Measurements from ENCODE around the gene GJC1.

GJC1 gene

DNA sequence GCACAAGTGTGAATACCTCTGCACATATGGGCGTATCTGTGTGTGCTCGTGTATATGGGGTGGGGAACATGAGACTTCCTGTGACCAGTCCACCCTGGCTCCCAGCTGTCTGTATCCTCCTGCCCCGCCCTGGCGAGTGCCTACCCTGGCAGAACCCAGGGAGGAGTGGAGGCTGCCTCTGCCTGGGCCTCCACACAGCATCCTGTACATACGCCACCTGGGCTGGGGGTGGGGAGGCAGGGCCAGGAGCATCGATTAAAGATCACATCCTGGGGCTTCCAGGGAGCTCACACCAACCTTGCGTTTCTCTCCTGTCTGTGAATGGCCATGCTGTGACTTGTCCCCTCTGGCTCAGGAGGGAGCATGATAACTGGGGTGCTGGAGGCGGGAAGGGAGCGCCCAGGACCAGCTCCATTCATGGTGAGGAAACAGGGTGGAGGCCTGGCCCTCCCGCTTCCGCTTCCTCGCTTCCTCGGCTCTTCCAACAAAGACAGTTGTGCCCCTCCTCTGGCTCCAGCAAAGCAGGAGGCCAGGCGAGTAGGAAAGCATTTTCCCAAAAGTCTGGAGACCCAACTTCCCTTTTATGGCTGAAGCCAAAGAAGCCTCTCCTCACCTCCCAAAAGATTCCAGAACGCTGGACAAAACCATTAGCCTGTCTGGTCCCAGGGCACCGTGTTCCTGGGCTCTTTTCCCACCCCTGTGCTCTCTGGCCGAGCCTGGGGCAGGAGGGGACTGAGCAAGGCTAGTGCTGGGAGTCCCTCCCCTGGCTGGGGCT is 48.3 kb downstream of the GJC1 start:
- Histone ChIP-seq H3K4me3 (ENCODE audit: low read length) (no peak overlapping the region), H3K36me3 (ENCODE audit: control insufficient read depth, insufficient read depth, low read length, severe bottlenecking) (no peaks in the 10 kb centered on the region), H3K9me3 (ENCODE audit: control insufficient read depth, low read length) (no peaks in the 10 kb centered on the region), H3K4me1 (ENCODE audit: control insufficient read depth, insufficient read depth, low read length) (peaks cover 5% of the 10 kb centered on the region), H3K27me3 (replicated peaks; ENCODE audit: control insufficient read depth, insufficient read depth, low read length) (peaks cover 7% of the 10 kb centered on the region), H3K9ac (ENCODE audit: low read length) (no peak overlapping the region)
- DNase-seq (ENCODE audit: low read depth): no peak

DNA sequence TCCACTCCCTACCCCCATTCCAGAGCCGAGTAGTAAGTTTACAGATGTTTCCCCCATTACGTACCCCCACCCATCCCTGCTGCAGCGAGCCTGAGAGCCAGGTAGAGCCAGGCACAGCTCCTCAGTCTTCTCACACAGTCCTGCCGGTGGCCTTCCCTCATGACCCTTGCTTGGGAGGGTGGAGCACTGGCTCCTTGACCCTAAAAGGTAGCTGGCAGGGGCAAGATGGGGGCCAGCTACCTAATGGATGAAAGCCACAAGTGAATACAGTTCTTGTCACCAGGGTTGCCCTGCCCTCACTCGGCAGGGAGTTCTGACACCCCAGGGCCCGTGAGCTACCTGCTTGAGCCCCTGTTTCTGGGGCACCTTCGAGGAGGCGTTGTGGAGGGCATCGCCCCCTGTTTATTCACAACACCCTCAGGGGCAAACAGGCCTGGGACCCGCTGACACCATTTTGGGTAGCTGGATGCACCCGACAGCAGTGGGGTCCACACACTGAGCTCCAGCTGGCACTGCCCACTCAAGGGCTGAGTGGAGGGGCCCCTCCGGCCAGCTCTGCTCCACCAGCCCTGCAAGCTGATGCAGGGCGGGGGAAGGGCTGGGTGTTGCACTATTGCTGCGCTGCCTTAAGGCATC is 49.1 kb downstream of the GJC1 start:
- no peak for DNase-seq (ENCODE audit: low read depth)
- no peak overlapping the region for H3K9ac ChIP-seq (ENCODE audit: low read length)
- no peak overlapping the region for H3K4me3 ChIP-seq (ENCODE audit: low read length)
- H3K36me3 ChIP-seq (ENCODE audit: control insufficient read depth, insufficient read depth, low read length, severe bottlenecking): no peaks in the 10 kb centered on the region
- no peaks in the 10 kb centered on the region for H3K9me3 ChIP-seq (ENCODE audit: control insufficient read depth, low read length)
- H3K4me1 ChIP-seq (ENCODE audit: control insufficient read depth, insufficient read depth, low read length): peaks cover 7% of the 10 kb centered on the region
- peaks cover 13% of the 10 kb centered on the region for H3K27me3 ChIP-seq (replicated peaks; ENCODE audit: control insufficient read depth, insufficient read depth, low read length)

DNA sequence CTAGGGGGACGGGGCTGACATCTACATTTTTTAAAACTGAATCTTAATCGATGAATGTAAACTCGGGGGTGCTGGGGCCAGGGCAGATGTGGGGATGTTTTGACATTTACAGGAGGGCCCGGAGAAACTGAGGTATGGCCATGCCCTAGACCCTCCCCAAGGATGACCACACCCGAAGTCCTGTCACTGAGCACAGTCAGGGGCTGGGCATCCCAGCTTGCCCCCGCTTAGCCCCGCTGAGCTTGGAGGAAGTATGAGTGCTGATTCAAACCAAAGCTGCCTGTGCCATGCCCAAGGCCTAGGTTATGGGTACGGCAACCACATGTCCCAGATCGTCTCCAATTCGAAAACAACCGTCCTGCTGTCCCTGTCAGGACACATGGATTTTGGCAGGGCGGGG is 49.9 kb downstream of the GJC1 start:
- H3K27me3 ChIP-seq (replicated peaks; ENCODE audit: control insufficient read depth, insufficient read depth, low read length): peaks cover 8% of the 10 kb centered on the region

DNA sequence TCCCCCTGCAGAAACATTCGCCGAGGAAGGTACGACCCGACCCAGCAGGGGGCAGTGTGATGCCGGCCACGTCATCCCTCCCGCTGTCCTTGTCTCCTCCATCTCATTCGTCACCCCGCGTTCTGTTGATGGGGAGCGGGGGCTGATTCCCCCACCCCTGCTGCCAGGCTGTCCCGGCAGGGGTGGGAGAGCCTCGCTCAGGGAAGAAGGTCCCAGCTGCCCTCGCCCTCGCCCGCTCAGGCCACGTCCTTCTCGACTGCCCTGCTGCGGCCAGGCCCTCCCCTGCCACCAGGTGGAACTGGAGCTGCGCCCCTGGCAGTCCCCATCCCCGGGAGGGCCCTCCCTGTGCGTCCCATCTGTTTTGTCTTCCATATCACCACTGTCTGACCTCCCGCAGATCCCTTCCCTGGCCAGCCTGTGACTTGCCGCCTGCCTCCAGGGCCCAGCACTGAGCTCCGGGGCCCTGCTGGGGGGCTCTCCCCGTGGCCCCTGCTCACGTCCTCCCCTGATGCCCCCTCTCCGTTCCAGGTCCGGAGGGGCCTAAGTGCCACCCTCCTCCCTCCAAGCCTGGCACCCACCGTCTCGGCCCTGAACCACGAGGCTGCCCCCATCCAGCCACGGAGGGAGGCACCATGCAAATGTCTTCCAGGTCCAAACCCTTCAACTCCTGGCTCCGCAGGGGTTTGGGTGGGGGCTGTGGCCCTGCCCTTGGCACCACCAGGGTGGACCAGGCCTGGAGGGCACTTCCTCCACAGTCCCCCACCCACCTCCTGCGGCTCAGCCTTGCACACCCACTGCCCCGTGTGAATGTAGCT is 50.7 kb downstream of the GJC1 start:
- peak overlapping the region; percentile 71 for H3K4me3 ChIP-seq (ENCODE audit: low read length)
- H3K9ac ChIP-seq (ENCODE audit: low read length): peak overlapping the region; percentile 10
- peaks cover 11% of the 10 kb centered on the region for H3K27me3 ChIP-seq (replicated peaks; ENCODE audit: control insufficient read depth, insufficient read depth, low read length)
- H3K9me3 ChIP-seq (ENCODE audit: control insufficient read depth, low read length): no peaks in the 10 kb centered on the region
- H3K36me3 ChIP-seq (ENCODE audit: control insufficient read depth, insufficient read depth, low read length, severe bottlenecking): no peaks in the 10 kb centered on the region
- DNase-seq (ENCODE audit: low read depth): peak; percentile 91
- peaks cover 14% of the 10 kb centered on the region for H3K4me1 ChIP-seq (ENCODE audit: control insufficient read depth, insufficient read depth, low read length)

More for the DNA sequence above, 49.9 kb downstream of the GJC1 start:
- DNase-seq (ENCODE audit: low read depth): no peak
- peaks cover 11% of the 10 kb centered on the region for H3K4me1 ChIP-seq (ENCODE audit: control insufficient read depth, insufficient read depth, low read length)
- no peaks in the 10 kb centered on the region for H3K36me3 ChIP-seq (ENCODE audit: control insufficient read depth, insufficient read depth, low read length, severe bottlenecking)
- H3K9me3 ChIP-seq (ENCODE audit: control insufficient read depth, low read length): no peaks in the 10 kb centered on the region
- H3K4me3 ChIP-seq (ENCODE audit: low read length): no peak overlapping the region
- no peak overlapping the region for H3K9ac ChIP-seq (ENCODE audit: low read length)

DNA sequence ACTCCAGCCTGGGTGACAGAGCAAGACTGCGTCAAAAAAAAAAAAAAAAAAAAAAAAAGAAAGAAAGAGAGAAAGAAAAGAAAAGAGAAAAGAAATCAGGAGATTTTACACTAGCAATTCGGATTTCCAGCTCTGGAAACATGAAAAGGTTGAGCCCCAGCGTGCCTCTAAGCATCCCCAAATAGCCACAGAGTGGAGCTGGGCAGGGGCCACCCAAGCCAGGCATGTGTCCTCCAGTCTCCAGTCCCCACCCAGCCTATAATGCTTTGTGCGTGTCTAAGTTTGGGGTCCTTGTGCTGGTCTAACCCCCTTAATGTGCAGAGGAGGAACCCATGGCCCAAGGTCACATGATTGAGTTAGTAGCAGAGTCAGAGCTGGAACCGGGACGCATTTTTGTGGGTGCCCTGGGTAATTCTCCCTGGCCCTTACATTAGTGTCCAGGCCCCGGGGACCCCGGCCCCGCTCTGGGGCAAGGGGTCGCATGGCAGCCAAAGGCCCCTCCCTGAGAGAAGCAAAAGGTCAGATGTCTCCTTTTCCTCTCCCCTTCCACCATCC is 51.4 kb downstream of the GJC1 start:
- no peak for DNase-seq (ENCODE audit: low read depth)
- Histone ChIP-seq H3K9ac (ENCODE audit: low read length) (no peak overlapping the region), H3K9me3 (ENCODE audit: control insufficient read depth, low read length) (no peaks in the 10 kb centered on the region), H3K4me1 (ENCODE audit: control insufficient read depth, insufficient read depth, low read length) (peaks cover 14% of the 10 kb centered on the region), H3K4me3 (ENCODE audit: low read length) (peak overlapping the region; percentile 71), H3K27me3 (replicated peaks; ENCODE audit: control insufficient read depth, insufficient read depth, low read length) (peaks cover 13% of the 10 kb centered on the region), H3K36me3 (ENCODE audit: control insufficient read depth, insufficient read depth, low read length, severe bottlenecking) (no peaks in the 10 kb centered on the region)

DNA sequence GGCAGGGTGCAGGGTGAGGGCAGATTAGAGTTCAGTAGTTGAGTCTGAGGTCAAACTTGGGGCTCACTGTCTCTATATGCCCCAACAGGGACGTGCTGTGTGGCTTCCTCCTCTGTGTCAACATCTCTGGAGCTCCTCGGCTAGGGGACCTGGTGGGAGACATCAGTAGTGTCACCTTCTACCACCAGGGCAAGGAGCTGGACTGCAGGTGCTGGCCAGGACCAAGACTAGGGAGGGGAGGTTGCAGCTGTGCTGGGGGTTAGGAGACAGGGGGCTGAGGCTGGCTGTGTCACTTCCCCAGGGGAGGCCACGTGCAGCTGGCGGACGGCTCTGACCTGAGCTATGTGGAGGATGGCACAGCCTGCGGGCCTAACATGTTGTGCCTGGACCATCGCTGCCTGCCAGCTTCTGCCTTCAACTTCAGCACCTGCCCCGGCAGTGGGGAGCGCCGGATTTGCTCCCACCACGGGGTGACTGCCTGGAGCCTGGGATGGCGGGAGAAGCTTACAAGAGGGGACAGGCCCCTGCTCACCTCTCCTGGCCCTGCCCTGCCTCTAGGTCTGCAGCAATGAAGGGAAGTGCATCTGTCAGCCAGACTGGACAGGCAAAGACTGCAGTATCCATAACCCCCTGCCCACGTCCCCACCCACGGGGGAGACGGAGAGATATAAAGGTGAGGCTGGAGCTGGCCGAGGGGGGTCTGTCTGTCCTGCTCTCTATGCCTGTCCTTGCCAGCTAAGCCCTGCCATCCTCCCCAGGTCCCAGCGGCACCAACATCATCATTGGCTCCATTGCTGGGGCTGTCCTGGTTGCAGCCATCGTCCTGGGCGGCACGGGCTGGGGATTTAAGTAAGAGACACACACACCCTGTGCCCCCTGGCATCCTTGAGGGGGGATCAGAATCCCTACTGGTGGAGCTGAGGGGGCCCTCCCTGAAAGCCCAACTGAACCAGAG is 52.4 kb downstream of the GJC1 start:
- no peak for DNase-seq (ENCODE audit: low read depth)
- peaks cover 19% of the 10 kb centered on the region for H3K27me3 ChIP-seq (replicated peaks; ENCODE audit: control insufficient read depth, insufficient read depth, low read length)
- no peaks in the 10 kb centered on the region for H3K9me3 ChIP-seq (ENCODE audit: control insufficient read depth, low read length)
- no peak overlapping the region for H3K4me3 ChIP-seq (ENCODE audit: low read length)
- no peak overlapping the region for H3K9ac ChIP-seq (ENCODE audit: low read length)
- peaks cover 14% of the 10 kb centered on the region for H3K4me1 ChIP-seq (ENCODE audit: control insufficient read depth, insufficient read depth, low read length)
- H3K36me3 ChIP-seq (ENCODE audit: control insufficient read depth, insufficient read depth, low read length, severe bottlenecking): no peaks in the 10 kb centered on the region

DNA sequence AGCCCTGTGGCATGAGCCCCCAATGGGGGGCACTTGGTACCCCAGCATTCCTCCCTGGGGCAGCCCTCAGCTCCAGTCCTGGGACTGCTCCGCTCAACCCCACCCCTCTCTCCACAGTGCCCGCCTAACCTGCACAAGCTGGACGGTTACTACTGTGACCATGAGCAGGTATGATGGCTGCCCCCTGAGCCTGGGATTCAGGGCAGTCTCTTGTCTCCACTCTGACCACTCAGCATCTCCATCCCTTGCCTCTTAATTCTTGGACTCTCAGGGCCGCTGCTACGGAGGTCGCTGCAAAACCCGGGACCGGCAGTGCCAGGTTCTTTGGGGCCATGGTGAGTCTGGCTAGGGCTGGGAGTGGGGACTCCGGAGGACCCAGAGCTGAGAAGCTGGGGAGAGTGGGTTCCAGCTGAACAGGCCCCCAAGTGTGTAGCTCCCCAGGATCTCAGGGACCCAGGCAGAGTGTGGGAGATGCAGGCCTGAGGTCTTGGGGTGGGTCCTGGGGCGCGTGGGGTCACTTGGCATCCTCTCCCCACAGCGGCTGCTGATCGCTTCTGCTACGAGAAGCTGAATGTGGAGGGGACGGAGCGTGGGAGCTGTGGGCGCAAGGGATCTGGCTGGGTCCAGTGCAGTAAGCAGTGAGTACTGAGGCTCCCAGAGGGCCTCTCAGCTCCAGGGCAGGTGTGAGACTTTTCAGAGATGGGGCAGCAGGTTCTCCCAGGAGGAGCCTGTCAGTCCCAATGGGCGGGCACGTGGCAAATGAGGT is 53.3 kb downstream of the GJC1 start:
- DNase-seq (ENCODE audit: low read depth): no peak
- H3K9ac ChIP-seq (ENCODE audit: low read length): no peak overlapping the region
- peaks cover 19% of the 10 kb centered on the region for H3K27me3 ChIP-seq (replicated peaks; ENCODE audit: control insufficient read depth, insufficient read depth, low read length)
- H3K4me1 ChIP-seq (ENCODE audit: control insufficient read depth, insufficient read depth, low read length): peaks cover 9% of the 10 kb centered on the region
- no peaks in the 10 kb centered on the region for H3K9me3 ChIP-seq (ENCODE audit: control insufficient read depth, low read length)
- no peaks in the 10 kb centered on the region for H3K36me3 ChIP-seq (ENCODE audit: control insufficient read depth, insufficient read depth, low read length, severe bottlenecking)
- H3K4me3 ChIP-seq (ENCODE audit: low read length): no peak overlapping the region

DNA sequence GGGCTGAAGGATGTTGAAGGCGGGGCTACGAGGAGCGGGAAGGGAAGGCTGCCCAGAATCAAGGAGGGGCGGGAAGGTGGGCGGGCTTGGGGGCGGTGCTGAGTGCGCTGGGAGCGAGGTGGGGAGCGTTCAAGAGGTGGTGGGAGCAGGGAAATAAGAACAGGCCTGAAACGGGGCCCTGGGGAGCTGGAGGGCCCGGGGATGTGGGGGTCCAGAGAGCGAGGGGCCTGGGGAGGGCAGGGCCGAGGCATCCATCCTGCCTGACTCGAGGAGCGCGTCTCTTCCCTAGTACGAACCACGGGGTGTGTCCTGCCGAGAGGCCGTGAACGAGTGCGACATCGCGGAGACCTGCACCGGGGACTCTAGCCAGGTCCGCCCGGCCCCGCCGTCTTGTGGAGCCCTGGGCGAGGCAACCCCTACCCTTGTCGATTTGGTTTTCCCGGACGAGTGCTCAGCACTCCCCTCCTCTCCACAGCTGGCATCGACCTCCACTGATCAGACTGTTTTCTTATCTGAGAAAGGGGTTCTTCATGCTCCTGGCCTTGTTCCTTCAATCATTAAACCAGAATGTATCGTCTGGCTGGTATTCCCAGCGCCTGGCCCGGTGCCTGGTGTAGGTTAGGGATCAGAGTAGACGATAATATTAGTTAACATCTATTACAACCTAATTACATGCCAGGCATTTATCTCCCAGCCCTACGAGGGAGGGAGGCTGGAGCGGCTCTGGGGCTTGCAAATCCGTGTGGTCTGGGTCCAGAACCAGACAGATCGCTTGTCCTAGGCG is 54.1 kb downstream of the GJC1 start:
- Histone ChIP-seq H3K9me3 (ENCODE audit: control insufficient read depth, low read length) (no peaks in the 10 kb centered on the region), H3K4me3 (ENCODE audit: low read length) (peak overlapping the region; percentile 81)
- DNase-seq (ENCODE audit: low read depth): no peak

DNA sequence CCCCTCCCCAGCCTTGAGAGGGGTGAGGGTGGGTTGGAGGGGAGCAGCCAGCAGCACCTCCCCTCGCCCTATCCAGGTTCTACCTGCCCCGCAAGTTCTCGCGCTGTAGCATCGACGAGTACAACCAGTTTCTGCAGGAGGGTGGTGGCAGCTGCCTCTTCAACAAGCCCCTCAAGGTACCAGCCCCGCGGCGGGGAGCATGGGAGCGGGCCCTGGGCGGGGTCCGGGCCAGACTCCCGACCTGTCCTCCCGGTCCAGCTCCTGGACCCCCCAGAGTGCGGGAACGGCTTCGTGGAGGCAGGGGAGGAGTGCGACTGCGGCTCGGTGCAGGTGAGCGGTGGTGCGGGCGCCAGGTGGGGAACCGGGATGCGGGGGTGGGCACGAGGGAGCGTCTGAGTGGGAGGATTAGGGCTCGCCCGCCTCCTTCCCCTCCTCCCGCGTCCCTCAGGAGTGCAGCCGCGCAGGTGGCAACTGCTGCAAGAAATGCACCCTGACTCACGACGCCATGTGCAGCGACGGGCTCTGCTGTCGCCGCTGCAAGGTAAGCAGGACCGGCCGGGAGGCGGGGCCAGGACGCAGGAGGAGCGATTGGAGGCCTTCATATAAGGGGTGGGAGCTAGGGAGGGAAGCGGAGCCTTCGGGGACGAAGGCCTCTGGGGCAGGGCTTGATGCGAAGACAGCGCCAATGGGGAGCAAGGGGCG is 54.8 kb downstream of the GJC1 start:
- Histone ChIP-seq H3K4me1 (ENCODE audit: control insufficient read depth, insufficient read depth, low read length) (peaks cover 9% of the 10 kb centered on the region), H3K9ac (ENCODE audit: low read length) (peak overlapping the region; percentile 24), H3K4me3 (ENCODE audit: low read length) (peak overlapping the region; percentile 81), H3K36me3 (ENCODE audit: control insufficient read depth, insufficient read depth, low read length, severe bottlenecking) (no peaks in the 10 kb centered on the region), H3K27me3 (replicated peaks; ENCODE audit: control insufficient read depth, insufficient read depth, low read length) (peaks cover 19% of the 10 kb centered on the region), H3K9me3 (ENCODE audit: control insufficient read depth, low read length) (no peaks in the 10 kb centered on the region)
- peak; percentile 98 for DNase-seq (ENCODE audit: low read depth)

More for the DNA sequence above, 54.1 kb downstream of the GJC1 start:
- Histone ChIP-seq H3K9ac (ENCODE audit: low read length) (no peak overlapping the region), H3K4me1 (ENCODE audit: control insufficient read depth, insufficient read depth, low read length) (peaks cover 9% of the 10 kb centered on the region), H3K36me3 (ENCODE audit: control insufficient read depth, insufficient read depth, low read length, severe bottlenecking) (no peaks in the 10 kb centered on the region), H3K27me3 (replicated peaks; ENCODE audit: control insufficient read depth, insufficient read depth, low read length) (peaks cover 19% of the 10 kb centered on the region)
